Measurements from ENCODE around the gene FHL2.

The FHL2 gene, protein sequence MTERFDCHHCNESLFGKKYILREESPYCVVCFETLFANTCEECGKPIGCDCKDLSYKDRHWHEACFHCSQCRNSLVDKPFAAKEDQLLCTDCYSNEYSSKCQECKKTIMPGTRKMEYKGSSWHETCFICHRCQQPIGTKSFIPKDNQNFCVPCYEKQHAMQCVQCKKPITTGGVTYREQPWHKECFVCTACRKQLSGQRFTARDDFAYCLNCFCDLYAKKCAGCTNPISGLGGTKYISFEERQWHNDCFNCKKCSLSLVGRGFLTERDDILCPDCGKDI

DNA sequence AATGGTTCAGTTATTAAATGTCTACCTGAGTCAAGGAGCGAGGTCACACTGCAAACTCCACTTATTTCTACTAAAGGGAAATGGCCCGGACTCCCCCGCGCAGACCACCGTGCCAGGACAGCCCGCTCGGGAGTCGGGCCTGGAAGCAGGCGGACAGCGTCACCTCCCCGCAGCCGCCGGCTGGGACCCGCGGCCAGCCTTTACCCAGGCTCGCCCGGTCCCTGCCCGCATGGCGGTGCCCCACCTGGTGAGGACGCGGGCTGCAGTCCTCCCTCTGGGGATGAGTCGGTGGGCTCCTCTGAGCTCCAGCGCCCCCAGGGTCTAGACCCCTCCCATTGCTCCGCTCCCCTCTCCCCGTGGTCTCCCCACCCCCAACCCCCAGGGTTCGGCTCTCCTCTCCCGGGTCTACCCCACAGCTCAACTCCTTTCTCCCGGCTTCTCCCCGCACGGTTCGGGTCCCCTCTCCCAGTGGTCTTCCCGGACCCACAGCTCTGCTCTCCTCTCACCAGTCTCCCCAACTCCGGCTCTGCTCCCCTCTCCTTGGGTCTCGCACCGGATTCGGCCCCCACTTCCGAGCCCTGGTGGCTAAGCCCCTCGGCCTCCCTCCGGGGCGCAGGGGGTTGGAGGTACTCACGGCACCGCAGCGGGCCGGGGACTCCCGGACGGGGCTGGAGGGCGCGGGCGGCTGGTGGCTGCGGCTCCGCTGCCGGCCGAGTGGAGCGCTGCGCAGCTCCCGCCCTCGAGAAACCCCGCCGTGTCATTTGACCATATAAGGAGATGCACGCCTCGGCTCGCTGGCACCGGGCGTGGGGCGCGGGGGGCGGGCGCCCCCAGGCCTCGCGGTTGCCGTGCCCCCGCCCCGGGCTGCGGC is at the start of gene FHL2:
Gene FHL2 (minus strand): TSS at position 716 of the 871 bp plus-strand sequence. CDS start 12,535 bp downstream, outside the sequence.
- ChIA-PET CTCF (interaction anchor here (0.6 to 1.5 kb wide), 8 partner anchors 9 to 357 kb away, joined by 3 to 5 read pairs (median 4); no protein-coding TSS in a partner anchor), POLR2A (ENCODE audit: low non-redundant PET) (interaction anchor here (0.6 to 1.0 kb wide), 4 partner anchors 11 to 143 kb away, joined by 3 to 7 read pairs (median 4); no protein-coding TSS in a partner anchor)
- peak within 1 kb of the TSS; percentile 86 for H3K27ac ChIP-seq
- TF ChIP-seq, protein P1, sequence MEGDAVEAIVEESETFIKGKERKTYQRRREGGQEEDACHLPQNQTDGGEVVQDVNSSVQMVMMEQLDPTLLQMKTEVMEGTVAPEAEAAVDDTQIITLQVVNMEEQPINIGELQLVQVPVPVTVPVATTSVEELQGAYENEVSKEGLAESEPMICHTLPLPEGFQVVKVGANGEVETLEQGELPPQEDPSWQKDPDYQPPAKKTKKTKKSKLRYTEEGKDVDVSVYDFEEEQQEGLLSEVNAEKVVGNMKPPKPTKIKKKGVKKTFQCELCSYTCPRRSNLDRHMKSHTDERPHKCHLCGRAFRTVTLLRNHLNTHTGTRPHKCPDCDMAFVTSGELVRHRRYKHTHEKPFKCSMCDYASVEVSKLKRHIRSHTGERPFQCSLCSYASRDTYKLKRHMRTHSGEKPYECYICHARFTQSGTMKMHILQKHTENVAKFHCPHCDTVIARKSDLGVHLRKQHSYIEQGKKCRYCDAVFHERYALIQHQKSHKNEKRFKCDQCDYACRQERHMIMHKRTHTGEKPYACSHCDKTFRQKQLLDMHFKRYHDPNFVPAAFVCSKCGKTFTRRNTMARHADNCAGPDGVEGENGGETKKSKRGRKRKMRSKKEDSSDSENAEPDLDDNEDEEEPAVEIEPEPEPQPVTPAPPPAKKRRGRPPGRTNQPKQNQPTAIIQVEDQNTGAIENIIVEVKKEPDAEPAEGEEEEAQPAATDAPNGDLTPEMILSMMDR (conservative IDR thresholded peaks at IDR 0.05; ENCODE audit: low read depth) = peak; percentile 79
- DNase-seq (ENCODE audit: low spot score) = peak; percentile 68

- ChIA-PET CTCF (no interaction called here), POLR2A (ENCODE audit: low non-redundant PET) (no interaction called here)
- TF ChIP-seq, protein P1 (conservative IDR thresholded peaks at IDR 0.05; ENCODE audit: low read depth) = no peak
- H3K27ac ChIP-seq = no peak overlapping the region
- DNase-seq (ENCODE audit: low spot score) = peak; percentile 49
Observed at GRCh38 chr2:105447476-105447875, 48.6 kb upstream of the FHL2 start.

- no peak overlapping the region for H3K27ac ChIP-seq
- TF ChIP-seq, protein P1 (conservative IDR thresholded peaks at IDR 0.05; ENCODE audit: low read depth) = no peak
- ChIA-PET CTCF (no interaction called here), POLR2A (ENCODE audit: low non-redundant PET) (no interaction called here)
- no peak for DNase-seq (ENCODE audit: low spot score)
Observed at GRCh38 chr2:105446501-105446900, 47.6 kb upstream of the FHL2 start.

- ChIA-PET POLR2A (ENCODE audit: low non-redundant PET) (no interaction called here), CTCF (no interaction called here)
- H3K27ac ChIP-seq = no peak overlapping the region
- DNase-seq (ENCODE audit: low spot score) = no peak
- TF ChIP-seq, protein P1 (conservative IDR thresholded peaks at IDR 0.05; ENCODE audit: low read depth) = no peak
Observed at GRCh38 chr2:105445976-105446375, 47.1 kb upstream of the FHL2 start.

- ChIA-PET POLR2A (ENCODE audit: low non-redundant PET) (no interaction called here), CTCF (no interaction called here)
- no peak for DNase-seq (ENCODE audit: low spot score)
- no peak overlapping the region for H3K27ac ChIP-seq
- TF ChIP-seq, protein P1 (conservative IDR thresholded peaks at IDR 0.05; ENCODE audit: low read depth) = no peak
Observed at GRCh38 chr2:105445498-105445897, 46.6 kb upstream of the FHL2 start.

Measured in RWPE1 (cell line).